CD8-positive, alpha-beta memory T cell (primary cell): ENCODE measurements around the gene CYB561D1. TPM values are rescaled to one million over a fixed set of nuclear protein-coding genes. Genes with fewer than 3 reads are reported as not detected.
"Not testable (repeated sequence)": the region's sequence is repeated elsewhere in the genome, so short reads cannot be mapped to it uniquely, and the experiment has no call there.

Source experiments
- CTCF ChIA-PET: fragments of 350-600 bp; sonication (Branson Sonifier 250); formaldehyde crosslinking; loops from one replicate; lab custom pipeline; 2021; ENCODE audit warnings: antibody characterized with exemption; lab: Charles Lee
- POLR2A ChIA-PET: fragments of 350-600 bp; sonication (Branson Sonifier 250); formaldehyde crosslinking; loops from one replicate; lab custom pipeline; 2021; ENCODE audit warnings: antibody characterized with exemption; lab: Charles Lee
- DNase-seq, 5 donors: peaks; one replicate each; pipeline versions ENCODE4 v3.0.0 to v3.0.0-alpha.2; 2020 to 2022; ENCODE audit warnings: mixed read lengths in 1 of 5
- H3K27ac ChIP-seq: one replicate; pipeline ENCODE4 v1.7.0; 2013; ENCODE audit warnings: low read depth, mild to moderate bottlenecking, low read length, moderate library complexity
- H3K27me3 ChIP-seq: 2 replicates; pipeline ENCODE4 v1.7.0; 2013; ENCODE audit warnings: low read length, mild to moderate bottlenecking; ENCODE audit not compliant: insufficient read depth, poor library complexity, severe bottlenecking
- H3K36me3 ChIP-seq: 2 replicates; pipeline ENCODE4 v1.7.0; 2013; ENCODE audit warnings: mild to moderate bottlenecking, low read length, moderate library complexity; ENCODE audit not compliant: insufficient read depth
- H3K4me1 ChIP-seq: 2 replicates; pipeline ENCODE4 v1.7.0; 2013; ENCODE audit warnings: mild to moderate bottlenecking, low read length, moderate library complexity; ENCODE audit not compliant: insufficient read depth
- H3K4me3 ChIP-seq: 2 replicates; pipeline ENCODE4 v1.7.0; 2013; ENCODE audit warnings: mild to moderate bottlenecking, low read length
- H3K9me3 ChIP-seq: 2 replicates; pipeline ENCODE4 v1.7.0; 2013; ENCODE audit warnings: mild to moderate bottlenecking, low read length
- H3K27ac Mint-ChIP-seq, 8 donors: one replicate each; pipeline ENCODE4 v1.8.0; 2020 to 2021; ENCODE audit warnings: mixed read lengths in 8 of 8, mild to moderate bottlenecking in 6 of 8, inconsistent platforms in 3 of 8, moderate library complexity in 3 of 8
- H3K27me3 Mint-ChIP-seq, 2 donors: one replicate each; pipeline ENCODE4 v1.8.0; 2020 to 2021; ENCODE audit warnings: mixed read lengths in 2 of 2, mild to moderate bottlenecking in 1 of 2, moderate library complexity in 1 of 2
- H3K36me3 Mint-ChIP-seq, 3 donors: one replicate each; pipeline ENCODE4 v1.8.0; 2020 to 2021; ENCODE audit warnings: mixed read lengths in 3 of 3, inconsistent platforms in 1 of 3, mild to moderate bottlenecking in 1 of 3
- H3K4me1 Mint-ChIP-seq, 3 donors: one replicate each; pipeline ENCODE4 v1.8.0; 2020 to 2021; ENCODE audit warnings: mixed read lengths in 3 of 3, inconsistent platforms in 1 of 3, mild to moderate bottlenecking in 1 of 3
- H3K4me3 Mint-ChIP-seq, 7 donors: one replicate each; pipeline ENCODE4 v1.8.0; 2020 to 2021; ENCODE audit warnings: mixed read lengths in 7 of 7, mild to moderate bottlenecking in 6 of 7, moderate library complexity in 4 of 7, inconsistent platforms in 2 of 7
- H3K9me3 Mint-ChIP-seq, 5 donors: one replicate each; pipeline ENCODE4 v1.8.0; 2020 to 2022; ENCODE audit warnings: mixed read lengths in 5 of 5, mild to moderate bottlenecking in 3 of 5, moderate library complexity in 2 of 5, inconsistent platforms in 1 of 5
- polyA plus RNA-seq: library from polyadenylated mRNA; unstranded; fragments of 300-500 nt; fragmentation: Illumina TruSeq; gene quantifications from one replicate; pipeline ENCODE4 v1.2.3, GENCODE V29; 2021
- total RNA-seq, 2 experiments: library from RNA; stranded (reverse); gene quantifications; one replicate each; pipeline ENCODE4 v1.2.3, GENCODE V29; 2021

Gene CYB561D1, protein sequence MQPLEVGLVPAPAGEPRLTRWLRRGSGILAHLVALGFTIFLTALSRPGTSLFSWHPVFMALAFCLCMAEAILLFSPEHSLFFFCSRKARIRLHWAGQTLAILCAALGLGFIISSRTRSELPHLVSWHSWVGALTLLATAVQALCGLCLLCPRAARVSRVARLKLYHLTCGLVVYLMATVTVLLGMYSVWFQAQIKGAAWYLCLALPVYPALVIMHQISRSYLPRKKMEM
- 10 to 100 TPM in 1 of 2 experiments, 1 to 10 TPM in 1; 9.9 to 10.6 TPM for total RNA-seq
- polyA plus RNA-seq: 15.4 TPM

DNA sequence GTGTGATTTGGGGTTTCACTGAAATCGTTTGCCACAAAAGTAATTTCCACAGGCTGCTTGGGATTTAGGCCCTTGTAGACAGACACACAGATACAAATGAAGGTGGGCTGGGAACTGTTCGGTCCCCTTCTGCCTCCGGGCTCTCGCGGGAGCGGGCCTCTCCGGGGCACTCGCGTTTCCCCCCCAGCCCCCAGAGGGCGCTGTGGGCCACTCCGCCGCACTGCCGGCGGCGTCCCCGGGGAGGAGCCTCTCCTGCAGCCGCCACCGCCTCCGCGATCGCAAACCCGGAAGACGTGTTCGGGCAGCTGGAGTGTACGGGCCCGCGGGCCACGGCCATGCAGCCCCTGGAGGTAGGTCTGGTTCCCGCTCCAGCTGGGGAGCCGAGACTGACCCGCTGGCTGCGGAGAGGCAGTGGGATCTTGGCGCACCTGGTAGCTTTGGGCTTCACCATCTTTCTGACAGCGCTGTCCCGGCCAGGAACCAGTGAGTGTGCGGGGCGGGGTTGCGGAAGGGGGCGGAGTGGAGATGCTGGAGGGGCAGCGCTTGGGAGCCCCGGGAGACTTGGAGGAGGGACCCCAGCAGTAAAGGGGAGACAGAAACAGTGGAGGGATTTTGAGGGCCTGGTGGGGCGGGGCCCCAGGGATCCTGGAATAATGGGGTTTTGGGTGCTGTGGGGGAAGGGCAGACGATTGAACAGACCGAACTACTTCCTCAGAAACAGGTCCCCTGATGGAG lies at the start of gene CYB561D1:
TSS of gene CYB561D1 (plus strand) at position 290 of the 735 bp plus-strand sequence. CDS start at position 336, 46 bp downstream.
- H3K4me1 Mint-ChIP-seq: peaks cover 41 to 61% (median 52%) of the 10 kb centered on the region in 3 donors

DNA sequence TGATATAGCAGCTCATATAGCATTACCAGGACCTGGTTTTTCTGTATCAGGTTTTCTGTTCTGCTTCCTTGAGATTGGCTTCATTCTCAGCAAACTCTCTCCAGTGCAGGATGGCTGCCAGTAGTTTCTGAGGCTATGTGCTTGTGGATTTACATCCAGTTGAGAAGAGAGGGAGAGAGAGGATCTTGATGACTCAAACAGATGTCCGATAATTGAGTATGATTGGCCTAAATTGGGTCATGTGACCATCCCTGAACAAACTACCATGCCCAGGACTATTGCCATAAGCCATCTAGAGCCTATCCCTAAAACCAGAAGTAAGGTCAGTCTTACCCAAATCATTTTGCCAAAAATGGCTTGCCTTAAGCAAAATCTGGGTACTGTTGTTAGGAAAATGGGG lies 49.5 kb upstream of the CYB561D1 start:
- H3K9me3 Mint-ChIP-seq: no peaks in the 10 kb centered on the region

More for the DNA sequence above, at the start of gene CYB561D1:
- Histone ChIP-seq H3K27ac (peak within 1 kb of the TSS; percentile 51), H3K9me3 (no peaks in the 10 kb centered on the region), H3K36me3 (peaks cover 29% of the 10 kb centered on the region), H3K27me3 (no peaks in the 10 kb centered on the region), H3K4me3 (peak within 1 kb of the TSS; percentile 87), H3K4me1 (peaks cover 54% of the 10 kb centered on the region)
- Mint-ChIP-seq H3K4me3 (peak within 1 kb of the TSS; percentile 92 to 98 (median 95)), H3K27me3 (no peaks in the 10 kb centered on the region), H3K27ac (peak within 1 kb of the TSS; percentile 80 to 97 (median 90)), H3K36me3 (peaks cover 5 to 48% (median 12%) of the 10 kb centered on the region in 3 donors), H3K9me3 (no peaks in the 10 kb centered on the region)
- ChIA-PET CTCF (interaction anchor here (0.7 to 32.5 kb wide), 18 partner anchors 8 to 296 kb away, joined by 3 to 1339 read pairs (median 4); partner anchors contain the start of genes AMIGO1, ATXN7L2, GNAI3 and GPR61), POLR2A (interaction anchor here (0.9 to 2.7 kb wide), 6 partner anchors 9 to 280 kb away, joined by 3 to 20 read pairs (median 6); partner anchors contain the start of genes AMIGO1, ATXN7L2, GNAI3 and SARS1)
- DNase-seq: peak; percentile 85 to 92 (median 88)

GRCh38 chr1:109445949-109446695 lies 47.8 kb upstream of the CYB561D1 start:
- H3K4me3 ChIP-seq, H3K9me3 ChIP-seq, H3K27ac Mint-ChIP-seq, H3K36me3 ChIP-seq, H3K27ac ChIP-seq, H3K27me3 ChIP-seq, H3K4me3 Mint-ChIP-seq, DNase-seq, H3K4me1 Mint-ChIP-seq, POLR2A ChIA-PET, H3K9me3 Mint-ChIP-seq, H3K36me3 Mint-ChIP-seq, H3K4me1 ChIP-seq, CTCF ChIA-PET: not testable (repeated sequence)
- H3K27me3 Mint-ChIP-seq: peaks cover 34 to 43% of the 10 kb centered on the region in 2 donors

More for the DNA sequence above, 49.5 kb upstream of the CYB561D1 start:
- H3K27me3 Mint-ChIP-seq: peaks cover 23 to 25% of the 10 kb centered on the region in 2 donors
- H3K27ac Mint-ChIP-seq: no peak overlapping the region
- no peaks in the 10 kb centered on the region for H3K4me1 ChIP-seq
- H3K4me3 ChIP-seq: no peak overlapping the region
- no peak overlapping the region for H3K27ac ChIP-seq
- no peak overlapping the region for H3K4me3 Mint-ChIP-seq
- H3K27me3 ChIP-seq: peaks cover 9% of the 10 kb centered on the region
- H3K36me3 Mint-ChIP-seq: peaks cover 0 to 6% (median 1%) of the 10 kb centered on the region in 3 donors
- CTCF ChIA-PET: no interaction called here
- POLR2A ChIA-PET: no interaction called here
- H3K9me3 ChIP-seq: no peaks in the 10 kb centered on the region
- no peak for DNase-seq
- H3K36me3 ChIP-seq: no peaks in the 10 kb centered on the region
- no peaks in the 10 kb centered on the region for H3K4me1 Mint-ChIP-seq

- CTCF ChIA-PET: no interaction called here
- Histone ChIP-seq H3K4me1 (no peaks in the 10 kb centered on the region), H3K4me3 (no peak overlapping the region), H3K27me3 (peaks cover 9% of the 10 kb centered on the region), H3K9me3 (no peaks in the 10 kb centered on the region), H3K36me3 (no peaks in the 10 kb centered on the region), H3K27ac (no peak overlapping the region)
- H3K9me3 Mint-ChIP-seq: peaks cover 0 to 3% (median 0%) of the 10 kb centered on the region in 5 donors
- no peaks in the 10 kb centered on the region for H3K4me1 Mint-ChIP-seq
- no peak overlapping the region for H3K4me3 Mint-ChIP-seq
- DNase-seq: no peak
- POLR2A ChIA-PET: no interaction called here
- peaks cover 39 to 49% of the 10 kb centered on the region in 2 donors for H3K27me3 Mint-ChIP-seq
- no peak overlapping the region for H3K27ac Mint-ChIP-seq
- peaks cover 0 to 6% (median 1%) of the 10 kb centered on the region in 3 donors for H3K36me3 Mint-ChIP-seq
These were observed 46.4 kb upstream of the CYB561D1 start for GRCh38 chr1:109447524-109447923.

DNA sequence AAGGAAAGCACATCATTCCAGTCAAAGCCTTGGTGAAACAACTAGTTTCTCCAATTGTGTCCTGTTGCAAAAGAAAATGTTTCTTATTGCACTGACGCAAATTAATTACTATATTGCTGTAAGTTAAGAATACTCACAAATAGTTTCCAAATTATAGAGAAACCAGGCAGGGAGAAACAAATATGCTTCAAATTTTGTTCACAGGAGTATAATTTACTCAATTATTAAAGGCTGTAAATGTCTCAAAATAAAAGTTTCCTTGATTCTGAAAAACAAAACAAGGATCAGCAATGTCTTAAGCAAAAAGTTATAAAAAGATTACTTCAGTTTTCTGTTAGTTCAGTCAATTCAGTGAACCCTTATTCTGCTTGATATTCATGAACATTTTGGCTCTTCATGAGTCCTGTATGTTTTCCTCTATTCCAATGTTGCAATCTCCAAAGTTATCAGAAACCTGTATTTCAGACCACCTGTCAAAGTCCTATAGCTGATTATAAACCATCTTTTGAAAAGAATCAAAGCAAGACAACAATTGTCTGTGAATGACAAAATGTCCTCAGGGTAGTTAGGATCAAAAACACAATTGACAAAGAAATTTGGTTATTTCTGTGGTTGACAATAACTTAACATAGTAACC lies 39.3 kb upstream of the CYB561D1 start:
- CTCF ChIA-PET: no interaction called here
- no peak overlapping the region for H3K27ac Mint-ChIP-seq
- POLR2A ChIA-PET: no interaction called here
- H3K27me3 Mint-ChIP-seq: peaks cover 32 to 64% of the 10 kb centered on the region in 2 donors
- no peaks in the 10 kb centered on the region for H3K9me3 ChIP-seq
- H3K4me1 ChIP-seq: no peaks in the 10 kb centered on the region
- peaks cover 0 to 4% (median 0%) of the 10 kb centered on the region in 3 donors for H3K36me3 Mint-ChIP-seq
- no peaks in the 10 kb centered on the region for H3K36me3 ChIP-seq
- H3K27ac ChIP-seq: no peak overlapping the region
- DNase-seq: no peak
- H3K4me3 ChIP-seq: no peak overlapping the region
- no peak overlapping the region for H3K4me3 Mint-ChIP-seq
- H3K9me3 Mint-ChIP-seq: peaks cover 5 to 23% (median 6%) of the 10 kb centered on the region in 5 donors
- no peaks in the 10 kb centered on the region for H3K4me1 Mint-ChIP-seq
- no peaks in the 10 kb centered on the region for H3K27me3 ChIP-seq

DNA sequence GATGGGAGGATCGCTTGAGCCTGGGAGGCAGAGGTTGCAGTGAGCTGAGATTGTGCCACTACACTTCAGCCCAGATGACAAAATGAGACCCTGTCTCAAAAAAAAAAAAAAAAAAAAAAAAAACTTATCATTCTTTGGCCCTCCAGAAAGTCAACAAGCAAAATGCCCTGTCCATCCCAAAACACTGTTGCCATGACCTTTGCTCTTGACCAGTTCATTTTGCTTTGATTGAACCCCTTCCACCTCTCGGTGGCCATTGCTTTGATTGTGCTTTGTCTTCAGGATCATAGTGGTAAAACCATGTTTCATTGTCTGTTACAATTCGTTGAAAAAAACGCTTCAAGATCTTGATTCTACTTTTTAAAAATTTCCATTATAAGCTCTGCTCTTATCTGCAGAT lies 36.1 kb upstream of the CYB561D1 start:
- H3K4me3 ChIP-seq: no peak overlapping the region
- DNase-seq: no peak
- H3K36me3 ChIP-seq: no peaks in the 10 kb centered on the region
- no peaks in the 10 kb centered on the region for H3K4me1 ChIP-seq
- peaks cover 31 to 71% of the 10 kb centered on the region in 2 donors for H3K27me3 Mint-ChIP-seq
- H3K4me1 Mint-ChIP-seq: no peaks in the 10 kb centered on the region
- H3K36me3 Mint-ChIP-seq: peaks cover 0 to 4% (median 0%) of the 10 kb centered on the region in 3 donors
- H3K27ac Mint-ChIP-seq: no peak overlapping the region
- ChIA-PET POLR2A (no interaction called here), CTCF (interaction anchor here (0.8 kb wide), 1 partner anchor 12 kb away, joined by 4 read pairs; no protein-coding TSS in a partner anchor)
- no peak overlapping the region for H3K4me3 Mint-ChIP-seq
- peaks cover 3% of the 10 kb centered on the region for H3K27me3 ChIP-seq
- no peaks in the 10 kb centered on the region for H3K9me3 ChIP-seq
- H3K9me3 Mint-ChIP-seq: peaks cover 4 to 23% (median 6%) of the 10 kb centered on the region in 5 donors
- H3K27ac ChIP-seq: no peak overlapping the region

GRCh38 chr1:109466125-109466451 lies 27.8 kb upstream of the CYB561D1 start:
- Mint-ChIP-seq H3K27ac (no peak overlapping the region), H3K9me3 (no peaks in the 10 kb centered on the region), H3K4me3 (peak overlapping the region; percentile 62 to 86 (median 70)), H3K4me1 (peaks cover 0 to 8% (median 4%) of the 10 kb centered on the region in 3 donors), H3K36me3 (no peaks in the 10 kb centered on the region), H3K27me3 (peaks cover 50 to 74% of the 10 kb centered on the region in 2 donors)
- Histone ChIP-seq H3K27me3 (peaks cover 47% of the 10 kb centered on the region), H3K4me1 (no peaks in the 10 kb centered on the region), H3K4me3 (no peak overlapping the region), H3K9me3 (no peaks in the 10 kb centered on the region), H3K36me3 (no peaks in the 10 kb centered on the region), H3K27ac (no peak overlapping the region)
- POLR2A ChIA-PET: no interaction called here
- DNase-seq: no peak
- CTCF ChIA-PET: interaction anchor here (1.3 kb wide), 1 partner anchor 66 kb away, joined by 3 read pairs; no protein-coding TSS in a partner anchor
